Measurements from ENCODE around the gene MOB1B. TPM values are rescaled to one million over a fixed set of nuclear protein-coding genes. Genes with fewer than 3 reads are reported as not detected.

MOB1B gene
- total and polyA plus RNA-seq, 2 of the 13 experiments (the other 11 are each of a cell fraction or from before 2014, with no cell fraction given): 3.9 to 4.0 TPM

- TF ChIP-seq ZNF574 (CRISPR knock-in tag; IDR thresholded peaks at IDR 0.05) (peak; percentile 64), MXI1 (IDR thresholded peaks at IDR 0.05; ENCODE audit: borderline replicate concordance, low read depth, low read length) (peak; percentile 44; the same call in 1 of the 3 replicates), PCBP1 (IDR thresholded peaks at IDR 0.05; ENCODE audit: borderline replicate concordance, low read depth, low read length) (peak; percentile 81; the same call in 1 of the 2 replicates), ZSCAN31 (CRISPR knock-in tag; IDR thresholded peaks at IDR 0.05; ENCODE audit: low read depth) (peak; percentile 61; the same call in 1 of the 2 replicates), THAP11 (CRISPR knock-in tag; IDR thresholded peaks at IDR 0.05) (peak; percentile 65)
- TF ChIP-seq, protein P1, sequence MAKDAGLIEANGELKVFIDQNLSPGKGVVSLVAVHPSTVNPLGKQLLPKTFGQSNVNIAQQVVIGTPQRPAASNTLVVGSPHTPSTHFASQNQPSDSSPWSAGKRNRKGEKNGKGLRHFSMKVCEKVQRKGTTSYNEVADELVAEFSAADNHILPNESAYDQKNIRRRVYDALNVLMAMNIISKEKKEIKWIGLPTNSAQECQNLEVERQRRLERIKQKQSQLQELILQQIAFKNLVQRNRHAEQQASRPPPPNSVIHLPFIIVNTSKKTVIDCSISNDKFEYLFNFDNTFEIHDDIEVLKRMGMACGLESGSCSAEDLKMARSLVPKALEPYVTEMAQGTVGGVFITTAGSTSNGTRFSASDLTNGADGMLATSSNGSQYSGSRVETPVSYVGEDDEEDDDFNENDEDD (CRISPR knock-in tag; IDR thresholded peaks at IDR 0.05; ENCODE audit: borderline replicate concordance): peak; percentile 43; the same call in 1 of the 2 replicates
- TF ChIP-seq, protein P2, sequence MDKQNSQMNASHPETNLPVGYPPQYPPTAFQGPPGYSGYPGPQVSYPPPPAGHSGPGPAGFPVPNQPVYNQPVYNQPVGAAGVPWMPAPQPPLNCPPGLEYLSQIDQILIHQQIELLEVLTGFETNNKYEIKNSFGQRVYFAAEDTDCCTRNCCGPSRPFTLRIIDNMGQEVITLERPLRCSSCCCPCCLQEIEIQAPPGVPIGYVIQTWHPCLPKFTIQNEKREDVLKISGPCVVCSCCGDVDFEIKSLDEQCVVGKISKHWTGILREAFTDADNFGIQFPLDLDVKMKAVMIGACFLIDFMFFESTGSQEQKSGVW (CRISPR knock-in tag; IDR thresholded peaks at IDR 0.05; ENCODE audit: borderline replicate concordance): no peak
These were observed at the start of gene MOB1B (continued) for GRCh38 chr4:70901984-70902576.

GRCh38 chr4:70855464-70855863 is 46.7 kb upstream of the MOB1B start:
- DNase-seq (ENCODE audit: low spot score) (no peak), FAIRE-seq (no peak), ATAC-seq (no peak)
- Histone ChIP-seq H3K9ac (ENCODE audit: insufficient read depth, low read depth, low read length) (no peak overlapping the region), H3K4me1 (ENCODE audit: insufficient read depth, low read length) (no peaks in the 10 kb centered on the region), H3K4me2 (ENCODE audit: low read depth, low read length) (no peak overlapping the region), H4K20me1 (ENCODE audit: insufficient read depth, low read length) (no peaks in the 10 kb centered on the region), H3K79me2 (ENCODE audit: insufficient read depth, low read length) (no peaks in the 10 kb centered on the region), H3K27ac (ENCODE audit: extremely low read length, insufficient read depth, low read length) (no peak overlapping the region), H3K4me3 (replicated peaks in 1 of 3; ENCODE audit: insufficient read depth in 1 of 3, low read depth in 2 of 3, low read length in 3 of 3) (no peak overlapping the region), H3K36me3 (replicated peaks in 1 of 2; ENCODE audit: control insufficient read depth in 1 of 2, insufficient read depth in 2 of 2, low read length in 2 of 2) (no peaks in the 10 kb centered on the region), H2AFZ (ENCODE audit: low read length) (no peak overlapping the region), H3K9me3 (ENCODE audit: low read length) (no peaks in the 10 kb centered on the region), H3K27me3 (ENCODE audit: control insufficient read depth in 1 of 2, insufficient read depth in 2 of 2, low read length in 2 of 2) (no peaks in the 10 kb centered on the region; a peak in 2 of 5 replicates)
- ChIA-PET POLR2A (no interaction called here), CTCF (ENCODE audit: low intra/inter-chr PET ratio, low total read pairs) (no interaction called here)
- intact Hi-C loops (cut with micrococcal nuclease; ENCODE audit: unreplicated experiment): no loop called here
- 93% methylated on average over 2 of the region's 2 CpGs for WGBS (ENCODE audit: low lambda C conversion rate)
- TF ChIP-seq NR0B2 (CRISPR knock-in tag; IDR thresholded peaks at IDR 0.05) (no peak), ZNF317 (CRISPR knock-in tag; IDR thresholded peaks at IDR 0.05) (no peak), MAFF (IDR thresholded peaks at IDR 0.05; ENCODE audit: low read depth, low read length) (peak; percentile 65), MAFK (conservative IDR thresholded peaks at IDR 0.05 in 1 of 2, IDR thresholded peaks at IDR 0.05 in 1 of 2; ENCODE audit: low read length in 2 of 2) (peak in 1 of 2 experiments; percentile 85; a peak in 3 of 4 replicates)
- no TSS peak for BruUV-seq (replicated peaks)
- in situ Hi-C loops (cut with HindIII; ENCODE audit: extremely low pct_ligation_motif_present, low pct_unique_long_range_greater_than_20kb): no loop called here
